ENCODE measurements around the gene FRMD6. TPM values are rescaled to one million over a fixed set of nuclear protein-coding genes. Genes with fewer than 3 reads are reported as not detected.

The FRMD6 gene
- total and polyA plus RNA-seq, 10 of the 15 experiments (the other 5 are each of a cell fraction or from before 2014, with no cell fraction given), result 0.86 to 7.8 (median 3.3) TPM

DNA sequence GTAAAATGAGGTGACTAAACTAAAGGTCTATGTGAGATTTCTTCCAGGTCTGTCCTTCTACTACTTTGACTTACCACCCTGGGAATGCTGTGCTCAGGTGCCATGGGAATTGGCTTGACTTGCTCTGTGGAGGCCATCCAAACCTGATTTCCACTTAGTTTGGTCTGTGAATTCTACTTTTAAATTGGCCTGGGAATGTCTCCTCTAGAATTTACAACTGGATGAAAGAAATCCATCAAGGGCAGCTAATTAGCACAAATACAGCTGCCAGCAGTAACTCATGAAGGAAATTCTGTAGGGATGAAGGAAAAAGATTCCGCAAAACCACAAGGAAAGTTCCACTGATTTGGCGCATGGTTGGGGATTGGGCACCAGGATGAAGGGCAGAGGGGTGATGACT is 31.7 kb upstream of the FRMD6 start (continued):
- TF ChIP-seq MYC (IDR thresholded peaks at IDR 0.05; ENCODE audit: insufficient read depth, insufficient read length, insufficient replicate concordance, low read length, severe bottlenecking), result no peak
- TF ChIP-seq ETV6 (conservative IDR thresholded peaks at IDR 0.05 in 1 of 2, IDR thresholded peaks at IDR 0.05 in 1 of 2; ENCODE audit: borderline replicate concordance in 1 of 2, low read depth in 1 of 2), result no peak
- no peak for TF ChIP-seq YBX1 (IDR thresholded peaks at IDR 0.05)
- TF ChIP-seq, protein P1, sequence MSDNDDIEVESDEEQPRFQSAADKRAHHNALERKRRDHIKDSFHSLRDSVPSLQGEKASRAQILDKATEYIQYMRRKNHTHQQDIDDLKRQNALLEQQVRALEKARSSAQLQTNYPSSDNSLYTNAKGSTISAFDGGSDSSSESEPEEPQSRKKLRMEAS (IDR thresholded peaks at IDR 0.05; ENCODE audit: low read depth, low read length), result no peak
- no peak for TF ChIP-seq JUNB (IDR thresholded peaks at IDR 0.05)
- TF ChIP-seq RB1 (IDR thresholded peaks at IDR 0.05; ENCODE audit: borderline replicate concordance), result no peak

DNA sequence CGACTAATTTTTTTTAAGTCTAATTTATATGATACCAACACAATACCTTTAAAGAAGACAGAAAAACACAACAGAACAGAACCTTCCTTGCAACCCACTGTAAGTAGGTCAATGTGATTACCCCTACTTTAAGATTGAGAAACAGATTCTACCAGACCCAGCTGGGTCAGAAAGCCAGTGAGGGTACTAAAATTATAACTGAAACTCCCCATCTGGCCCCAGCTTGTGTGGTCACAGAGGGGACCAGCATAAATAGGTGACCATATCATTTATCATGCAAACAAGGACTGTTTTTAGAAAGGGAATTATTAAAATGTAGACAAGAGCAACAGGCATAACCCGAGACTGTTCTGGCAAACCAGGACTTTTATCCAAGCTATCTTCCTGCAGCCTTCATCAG is 30.1 kb upstream of the FRMD6 start:
- no peak for DNase-seq (ENCODE audit: low read depth, low spot score)
- peaks cover 16% of the 10 kb centered on the region; the same call in 1 of the 2 replicates for H3K4me1 ChIP-seq (ENCODE audit: control insufficient read depth, insufficient read depth, low read length)
- intact Hi-C loops (cut with micrococcal nuclease; ENCODE audit: unreplicated experiment), result no loop called here
- no peaks in the 10 kb centered on the region for H3K27me3 ChIP-seq (replicated peaks in 1 of 2; ENCODE audit: control insufficient read depth in 2 of 2, insufficient read depth in 2 of 2, low read length in 1 of 2)
- H2AFZ ChIP-seq (ENCODE audit: control insufficient read depth, low read depth, low read length), result no peak overlapping the region; the same call in 1 of the 2 replicates
- H4K20me1 ChIP-seq (ENCODE audit: control insufficient read depth, insufficient read depth), result no peaks in the 10 kb centered on the region
- SMC1A ChIA-PET (ENCODE audit: uncharacterized antibody, unreplicated experiment), result no interaction called here
- no peaks in the 10 kb centered on the region for H3K36me3 ChIP-seq (ENCODE audit: control insufficient read depth in 2 of 2, insufficient read depth in 2 of 2, low read length in 1 of 2)
- H3K4me2 ChIP-seq (ENCODE audit: control insufficient read depth, insufficient read depth), result peak overlapping the region; percentile 69; the same call in 1 of the 2 replicates
- no peaks in the 10 kb centered on the region for H3K79me2 ChIP-seq (ENCODE audit: control insufficient read depth, insufficient read depth, low read length)
- ATAC-seq, result peak; percentile 77
- FAIRE-seq, result no peak
- H3K27ac ChIP-seq (ENCODE audit: control insufficient read depth, insufficient read depth), result no peak overlapping the region
- 22% methylated on average over 2 of the region's 2 CpGs for WGBS (ENCODE audit: insufficient coverage, insufficient replicate concordance, low lambda C conversion rate, missing lambda C conversion rate)
- CTCF ChIA-PET, result interaction anchor here (1.1 to 1.2 kb wide), 2 partner anchors 10 to 339 kb away, joined by 3 to 4 read pairs; no protein-coding TSS in a partner anchor
- no peak overlapping the region for H3K4me3 ChIP-seq
- no TSS peak for BruUV-seq (replicated peaks)
- RAD21 ChIA-PET (ENCODE audit: unreplicated experiment), result no interaction called here
- in situ Hi-C loops (cut with MboI), result no loop called here
- POLR2A ChIA-PET, result interaction anchor here (1.2 kb wide), 1 partner anchor 10 kb away, joined by 3 read pairs; no protein-coding TSS in a partner anchor
- no peak overlapping the region for H3K9ac ChIP-seq (ENCODE audit: control insufficient read depth, insufficient read depth, low read length)
- no peaks in the 10 kb centered on the region for H3K9me3 ChIP-seq (replicated peaks; ENCODE audit: control insufficient read depth, insufficient read depth, low read length)
- TF ChIP-seq, protein P2, sequence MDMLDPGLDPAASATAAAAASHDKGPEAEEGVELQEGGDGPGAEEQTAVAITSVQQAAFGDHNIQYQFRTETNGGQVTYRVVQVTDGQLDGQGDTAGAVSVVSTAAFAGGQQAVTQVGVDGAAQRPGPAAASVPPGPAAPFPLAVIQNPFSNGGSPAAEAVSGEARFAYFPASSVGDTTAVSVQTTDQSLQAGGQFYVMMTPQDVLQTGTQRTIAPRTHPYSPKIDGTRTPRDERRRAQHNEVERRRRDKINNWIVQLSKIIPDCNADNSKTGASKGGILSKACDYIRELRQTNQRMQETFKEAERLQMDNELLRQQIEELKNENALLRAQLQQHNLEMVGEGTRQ (IDR thresholded peaks at IDR 0.05; ENCODE audit: borderline replicate concordance, low read depth, low read length), result no peak
- TF ChIP-seq MEF2A (IDR thresholded peaks at IDR 0.05; ENCODE audit: insufficient read depth, low read depth, low read length) (peak; percentile 66; the same call in 1 of the 2 replicates), JUNB (IDR thresholded peaks at IDR 0.05) (peak; percentile 45; the same call in 1 of the 2 replicates), EP300 (IDR thresholded peaks at IDR 0.05; ENCODE audit: borderline replicate concordance in 1 of 2, control insufficient read depth in 1 of 2, low read depth in 2 of 2, low read length in 2 of 2) (no peak), ZNF384 (IDR thresholded peaks at IDR 0.05; ENCODE audit: borderline replicate concordance, low read depth, low read length) (no peak), IRF4 (IDR thresholded peaks at IDR 0.05; ENCODE audit: low read depth, low read length) (no peak), LARP7 (IDR thresholded peaks at IDR 0.05) (no peak), MYB (IDR thresholded peaks at IDR 0.05; ENCODE audit: borderline replicate concordance, low read depth, low read length) (no peak), ATF7 (IDR thresholded peaks at IDR 0.05; ENCODE audit: low read depth) (no peak)
- TF ChIP-seq, protein P3, sequence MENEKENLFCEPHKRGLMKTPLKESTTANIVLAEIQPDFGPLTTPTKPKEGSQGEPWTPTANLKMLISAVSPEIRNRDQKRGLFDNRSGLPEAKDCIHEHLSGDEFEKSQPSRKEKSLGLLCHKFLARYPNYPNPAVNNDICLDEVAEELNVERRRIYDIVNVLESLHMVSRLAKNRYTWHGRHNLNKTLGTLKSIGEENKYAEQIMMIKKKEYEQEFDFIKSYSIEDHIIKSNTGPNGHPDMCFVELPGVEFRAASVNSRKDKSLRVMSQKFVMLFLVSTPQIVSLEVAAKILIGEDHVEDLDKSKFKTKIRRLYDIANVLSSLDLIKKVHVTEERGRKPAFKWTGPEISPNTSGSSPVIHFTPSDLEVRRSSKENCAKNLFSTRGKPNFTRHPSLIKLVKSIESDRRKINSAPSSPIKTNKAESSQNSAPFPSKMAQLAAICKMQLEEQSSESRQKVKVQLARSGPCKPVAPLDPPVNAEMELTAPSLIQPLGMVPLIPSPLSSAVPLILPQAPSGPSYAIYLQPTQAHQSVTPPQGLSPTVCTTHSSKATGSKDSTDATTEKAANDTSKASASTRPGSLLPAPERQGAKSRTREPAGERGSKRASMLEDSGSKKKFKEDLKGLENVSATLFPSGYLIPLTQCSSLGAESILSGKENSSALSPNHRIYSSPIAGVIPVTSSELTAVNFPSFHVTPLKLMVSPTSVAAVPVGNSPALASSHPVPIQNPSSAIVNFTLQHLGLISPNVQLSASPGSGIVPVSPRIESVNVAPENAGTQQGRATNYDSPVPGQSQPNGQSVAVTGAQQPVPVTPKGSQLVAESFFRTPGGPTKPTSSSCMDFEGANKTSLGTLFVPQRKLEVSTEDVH (IDR thresholded peaks at IDR 0.05; ENCODE audit: low read depth, partially characterized antibody), result no peak
